GM12892 (cell line): ENCODE data around the gene ISCA2.

Experiments
- POLR2A ChIP-seq: IDR thresholded peaks from 2 replicates; pipeline ENCODE4 v1.6.1; 2011; ENCODE audit warnings: low read depth, low read length, control low read depth
- POLR2AphosphoS5 ChIP-seq: IDR thresholded peaks from 2 replicates; pipeline ENCODE4 v1.6.1; 2011; ENCODE audit warnings: low read depth, low read length, control low read depth
- TAF1 ChIP-seq: IDR thresholded peaks from 2 replicates; pipeline ENCODE4 v1.6.1; 2011; ENCODE audit warnings: low read depth, mild to moderate bottlenecking, control low read depth, low read length, borderline replicate concordance

DNA sequence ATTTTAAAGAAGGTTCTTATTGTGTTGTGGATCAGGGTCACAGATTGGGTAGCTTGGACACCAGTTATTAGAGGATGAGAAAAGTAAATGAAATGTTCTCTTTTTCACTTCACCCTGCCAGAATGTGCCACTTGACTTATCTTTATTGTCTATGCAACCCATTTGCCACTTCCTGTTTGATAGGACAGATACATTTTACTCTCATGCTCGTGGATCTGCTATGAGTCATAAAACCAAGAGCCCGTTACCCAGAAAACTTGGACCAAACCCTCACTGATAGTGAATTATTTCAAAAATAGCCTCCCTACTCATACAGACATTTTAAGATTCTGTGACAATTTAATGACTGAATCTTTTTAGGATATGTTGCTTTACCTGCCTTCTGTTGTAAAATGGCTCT lies 1.8 kb downstream of the ISCA2 start:
- TF ChIP-seq POLR2A (no peak), POLR2AphosphoS5 (no peak), TAF1 (no peak)
